Heart left ventricle (tissue), 13 donors: Measurements from ENCODE around the gene BNC2.

ENCODE experiments used
- CTCF ChIP-seq, 12 donors: fragments of 200-600 bp; sonication (generic) in 4 of 12; IDR thresholded peaks; one replicate each; pipeline versions ENCODE4 v1.5.0 to v1.8.0; 2018 to 2022; ENCODE audit warnings: antibody characterized with exemption in 12 of 12, mild to moderate bottlenecking in 5 of 12
- POLR2A ChIP-seq, 2 donors: fragments of 450-650 bp; IDR thresholded peaks; one replicate each; pipeline ENCODE4 v1.6.1; 2017; ENCODE audit warnings: antibody characterized with exemption in 2 of 2, mild to moderate bottlenecking in 2 of 2, moderate library complexity in 2 of 2
- donor health status: ischemic (EF 13 %, LVEDD 7.1; RV severe dilation, severe dysfunction).
- donor health status: DM: no; HTN: yes; CAD: no.
- donor health status: DM: no; HTN: no; CAD: no.
- donor health status: ischemic (EF 25% LVEDD 6.9; RV normal size, moderate dysfunction).
- donor health status: ischemic (EF 25% LVEDD 5.7; RV mildly dilated, moderate dysfunction).
- donor health status: ischemic (EF 35%, LVEDD 5.7; RV mildly dilated, moderate dysfunction).
- donor health status: nonischemic (EF 11% LVEDD 7.7; RV severe dilation, severe dysfunction).
- donor health status: DM: yes; HTN: yes; CAD: no.
- donor health status: PGD.
- donor health status: ischemic (EF 29% LVEDD 5.4; RV normal size, mild dysfunction).
- donor health status: nonischemic (EF 23%, LVEDD 6.1; RV moderate dilation, normal function).

- TF ChIP-seq CTCF (IDR thresholded peaks at IDR 0.05) (no peak), POLR2A (IDR thresholded peaks at IDR 0.05) (no peak)
Observed at GRCh38 chr9:16555802-16556201, 314.7 kb downstream of the BNC2 start.
